Erythroblast (primary cell): Measurements from ENCODE around the gene TMEM17.
"Not testable (repeated sequence)": the region's sequence is repeated elsewhere in the genome, so short reads cannot be mapped to it uniquely, and the experiment has no call there.

Experiments
- GATA1 ChIP-seq: IDR thresholded peaks from 2 replicates; pipeline ENCODE4 v1.6.1; 2011; ENCODE audit warnings: low read depth, mild to moderate bottlenecking, control low read depth, low read length, moderate library complexity
- POLR2A ChIP-seq: IDR thresholded peaks from 2 replicates; pipeline ENCODE4 v1.6.1; 2011; ENCODE audit warnings: mild to moderate bottlenecking, low read length

GRCh38 chr2:62521061-62521460 lies 15.1 kb upstream of the TMEM17 start:
- TF ChIP-seq POLR2A, GATA1: not testable (repeated sequence)
